ENCODE measurements around the gene QPCTL. TPM values are rescaled to one million over a fixed set of nuclear protein-coding genes. Genes with fewer than 3 reads are reported as not detected.
A peak's percentile ranks its signal among the peaks of the same experiment; 100 is the strongest.

The QPCTL gene
- polyA plus RNA-seq, 1 experiment = 6.7 TPM

DNA sequence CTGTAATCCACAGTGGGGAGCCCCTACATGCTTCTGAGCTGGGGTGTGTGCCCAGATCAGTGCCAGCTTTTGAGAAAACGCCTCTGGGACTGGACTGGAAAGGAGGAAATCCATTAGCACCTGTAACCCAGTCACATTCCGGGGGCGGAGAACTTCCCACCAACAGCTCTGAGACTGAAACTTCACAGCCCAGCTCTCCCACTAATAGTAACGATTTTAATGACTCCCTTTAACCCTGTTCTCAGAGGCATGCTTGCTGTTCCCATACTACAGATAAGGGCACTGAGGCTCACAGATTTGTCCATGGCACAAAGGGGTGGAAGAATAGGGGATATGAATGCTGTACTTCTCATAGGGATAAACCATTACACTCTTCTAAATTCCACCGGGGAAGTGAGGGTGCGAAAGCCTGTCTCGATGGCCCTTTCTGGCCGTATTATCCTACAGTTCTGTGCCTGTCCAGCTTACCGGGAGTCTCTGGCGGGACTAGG is 37.4 kb downstream of the QPCTL start:
- Histone ChIP-seq H3K27me3 (ENCODE audit: control insufficient read depth, insufficient read depth, low read length) (no peaks in the 10 kb centered on the region), H3K4me3 (ENCODE audit: low read depth, low read length) (peak overlapping the region; percentile 72), H3K9me3 (ENCODE audit: control insufficient read depth, insufficient read depth, low read length) (peaks cover 4% of the 10 kb centered on the region; the same call in 1 of the 2 replicates), H3K27ac (ENCODE audit: low read depth, low read length) (no peak overlapping the region)
- POLR2A ChIA-PET = interaction anchor here (0.6 to 2.2 kb wide), 4 partner anchors 12 to 39 kb away, joined by 3 to 20 read pairs (median 9); partner anchors contain the start of gene SIX5
- CTCF ChIA-PET = interaction anchor here (1.0 to 1.1 kb wide), 3 partner anchors 14 to 40 kb away, joined by 3 to 8 read pairs (median 3); no protein-coding TSS in a partner anchor
- TF ChIP-seq CTCF (IDR thresholded peaks at IDR 0.05; ENCODE audit: low read depth, low read length) = no peak
- no peak for DNase-seq (ENCODE audit: low read depth, low spot score)

DNA sequence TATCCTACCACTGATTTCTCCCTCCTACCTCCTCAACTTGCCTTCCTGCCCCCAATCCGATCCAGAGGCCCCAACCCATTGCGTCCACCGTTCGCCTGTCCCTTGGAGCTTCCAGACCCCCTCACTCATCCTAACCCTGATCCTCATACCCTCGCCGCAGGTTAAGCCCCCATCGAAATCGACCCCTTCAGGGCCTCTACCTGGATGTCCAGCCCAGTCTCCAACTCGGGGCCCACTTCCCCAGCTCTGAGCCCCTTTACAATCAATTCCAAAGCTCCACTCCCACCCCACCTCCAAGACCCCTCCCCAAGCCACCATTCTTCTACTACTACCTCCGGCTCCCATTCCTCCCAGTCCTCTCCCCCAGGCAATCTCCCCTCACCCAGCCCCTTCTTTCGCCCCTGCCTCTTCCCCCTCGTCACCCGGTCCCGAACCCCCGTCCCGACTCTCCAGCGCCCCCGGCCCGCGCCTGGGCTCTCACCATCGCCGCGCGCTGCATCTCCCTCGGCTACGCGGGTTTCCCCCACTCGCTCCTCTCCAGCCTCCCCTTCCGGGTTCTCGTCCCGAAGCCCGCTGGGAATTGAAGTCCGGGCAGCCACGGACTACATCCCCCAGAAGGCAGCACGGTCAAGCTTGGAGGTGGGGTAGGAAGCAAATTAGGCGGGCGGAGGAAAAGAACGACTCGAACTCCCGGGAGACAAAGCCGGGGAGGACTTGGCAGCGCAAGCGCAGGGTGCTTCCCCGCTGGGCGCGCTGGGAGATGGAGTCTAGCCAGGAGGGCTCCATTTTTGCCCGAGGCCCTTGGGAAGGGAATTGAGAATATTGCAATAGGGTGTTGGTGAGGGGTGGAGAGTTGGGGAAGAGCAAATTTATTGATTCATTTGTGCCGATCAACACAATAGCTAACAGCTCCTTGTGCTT is 38.2 kb downstream of the QPCTL start, which contains the start of gene FBXO46:
Gene FBXO46 (minus strand): TSS at position 529 of the 921 bp plus-strand sequence. CDS start 17,401 bp downstream, outside the sequence.
- peak; percentile 25; the same call in 1 of the 2 replicates for TF ChIP-seq CTCF (IDR thresholded peaks at IDR 0.05; ENCODE audit: low read depth, low read length)
- Histone ChIP-seq H3K9me3 (ENCODE audit: control insufficient read depth, insufficient read depth, low read length) (peaks cover 4% of the 10 kb centered on the region; the same call in 1 of the 2 replicates), H3K27ac (ENCODE audit: low read depth, low read length) (peak within 1 kb of the TSS; percentile 21), H3K27me3 (ENCODE audit: control insufficient read depth, insufficient read depth, low read length) (no peaks in the 10 kb centered on the region), H3K4me3 (ENCODE audit: low read depth, low read length) (peak within 1 kb of the TSS; percentile 72)
- ChIA-PET CTCF (interaction anchor here (0.7 to 1.5 kb wide), 6 partner anchors 13 to 86 kb away, joined by 3 to 8 read pairs (median 4); no protein-coding TSS in a partner anchor), POLR2A (interaction anchor here (0.6 to 2.2 kb wide), 12 partner anchors 10 to 566 kb away, joined by 3 to 20 read pairs (median 5); partner anchors contain the start of genes DMPK, QPCTL, SIX5 and SNRPD2)
- DNase-seq (ENCODE audit: low read depth, low spot score) = peak; percentile 95

GRCh38 chr19:45733160-45733810 is 40.8 kb downstream of the QPCTL start, which contains the start of gene MEIOSIN:
TSS of gene MEIOSIN (plus strand) at chr19:45733439. CDS start at chr19:45735377, 1,938 bp downstream.
- Histone ChIP-seq H3K9me3 (ENCODE audit: control insufficient read depth, insufficient read depth, low read length) (peaks cover 4% of the 10 kb centered on the region; the same call in 1 of the 2 replicates), H3K27ac (ENCODE audit: low read depth, low read length) (no peak within 1 kb of the TSS), H3K27me3 (ENCODE audit: control insufficient read depth, insufficient read depth, low read length) (no peaks in the 10 kb centered on the region), H3K4me3 (ENCODE audit: low read depth, low read length) (no peak within 1 kb of the TSS)
- POLR2A ChIA-PET = interaction anchor here (0.6 kb wide), 1 partner anchor 11 kb away, joined by 3 read pairs; no protein-coding TSS in a partner anchor
- CTCF ChIA-PET = interaction anchor here (0.6 to 1.0 kb wide), 2 partner anchors 22 to 84 kb away, joined by 3 read pairs; no protein-coding TSS in a partner anchor
- TF ChIP-seq CTCF (IDR thresholded peaks at IDR 0.05; ENCODE audit: low read depth, low read length) = no peak
- DNase-seq (ENCODE audit: low read depth, low spot score) = no peak

DNA sequence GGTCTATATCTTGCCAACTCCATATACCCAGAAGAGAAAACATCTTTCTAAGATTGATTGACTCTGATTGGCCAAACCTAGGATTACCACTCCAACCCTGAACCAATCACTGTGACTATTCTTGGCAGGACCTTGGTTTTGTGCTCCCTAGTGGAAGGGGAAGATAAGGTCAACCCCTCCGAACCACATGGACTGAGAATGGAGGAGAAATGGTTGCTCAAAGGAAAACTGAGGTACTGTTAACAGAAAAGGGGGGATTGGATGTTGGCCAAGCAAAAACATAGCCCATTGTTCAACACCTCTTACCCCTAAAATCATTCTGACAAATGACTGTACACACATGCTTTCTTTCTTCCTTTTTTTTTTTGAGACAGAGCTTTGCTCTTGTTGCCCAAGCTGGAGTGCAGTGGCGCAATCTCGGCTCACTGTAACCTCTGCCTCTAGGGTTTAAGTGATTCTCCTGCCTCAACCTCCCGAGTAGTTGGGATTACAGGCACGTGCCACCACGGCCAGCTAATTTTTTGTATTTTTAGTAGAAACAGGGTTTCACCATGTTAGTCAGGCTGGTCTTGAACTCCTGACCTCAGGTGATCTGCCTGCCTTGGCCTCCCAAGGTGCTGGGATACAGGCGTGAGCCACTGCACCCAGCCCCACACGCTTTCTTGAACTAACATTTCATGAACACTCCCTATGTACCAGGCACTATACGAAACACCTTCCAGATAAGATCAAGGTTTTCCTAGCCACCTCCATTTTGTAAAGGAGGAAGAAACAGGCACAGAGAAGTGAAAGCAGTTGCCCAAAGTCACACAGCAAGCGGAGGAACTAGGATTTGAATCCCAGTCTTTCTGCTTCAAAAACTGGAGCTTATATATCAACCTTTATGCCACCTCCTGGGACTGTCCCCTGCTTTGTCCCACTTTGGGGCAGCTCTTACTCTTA is 47.3 kb downstream of the QPCTL start:
- Histone ChIP-seq H3K4me3 (ENCODE audit: low read depth, low read length) (no peak overlapping the region), H3K27me3 (ENCODE audit: control insufficient read depth, insufficient read depth, low read length) (peaks cover 3% of the 10 kb centered on the region), H3K27ac (ENCODE audit: low read depth, low read length) (no peak overlapping the region), H3K9me3 (ENCODE audit: control insufficient read depth, insufficient read depth, low read length) (no peaks in the 10 kb centered on the region)
- ChIA-PET CTCF (no interaction called here), POLR2A (interaction anchor here (0.6 to 0.7 kb wide), 2 partner anchors 29 to 520 kb away, joined by 3 to 6 read pairs; partner anchors contain the start of gene SIX5)
- no peak for DNase-seq (ENCODE audit: low read depth, low spot score)
- TF ChIP-seq CTCF (IDR thresholded peaks at IDR 0.05; ENCODE audit: low read depth, low read length) = no peak
